ENCODE measurements around the gene WSCD2.

GRCh38 chr12:108239378-108239777 lies 110.3 kb downstream of the WSCD2 start:
- TF ChIP-seq POLR2AphosphoS5 (IDR thresholded peaks at IDR 0.05) = no peak
- no peak for TF ChIP-seq CTCF (IDR thresholded peaks at IDR 0.05)
- TF ChIP-seq POLR2A (IDR thresholded peaks at IDR 0.05) = no peak
- TF ChIP-seq EP300 (IDR thresholded peaks at IDR 0.05) = no peak
